Stimulated activated effector memory CD8-positive, alpha-beta T cell treated with anti-CD3 and anti-CD28 coated beads, Interleukin-12 subunit alpha, Interleukin-12 subunit beta, amount 100 ng/mL, for 72 hours (primary cell): ENCODE measurements around the gene CD300A.

Experiments used
- ATAC-seq: fragments of 150-1000 bp; cut with Tn5 transposase; 2 replicates; pipeline ENCODE4 v1.10.0; 2021
- DNase-seq, 2 donors: peaks; one replicate each; pipeline ENCODE4 v3.0.0; 2021 to 2022; ENCODE audit warnings: low spot score in 2 of 2
- H3K27ac Mint-ChIP-seq: one replicate; pipeline ENCODE4 v1.8.0; 2022; ENCODE audit warnings: mild to moderate bottlenecking, mixed read lengths
- H3K36me3 Mint-ChIP-seq: one replicate; pipeline ENCODE4 v1.8.0; 2022; ENCODE audit warnings: mild to moderate bottlenecking, mixed read lengths
- H3K4me1 Mint-ChIP-seq: one replicate; pipeline ENCODE4 v1.8.0; 2022; ENCODE audit warnings: mixed read lengths
- H3K4me3 Mint-ChIP-seq: one replicate; pipeline ENCODE4 v1.8.0; 2022; ENCODE audit warnings: mild to moderate bottlenecking, mixed read lengths
- H3K9me3 Mint-ChIP-seq: one replicate; pipeline ENCODE4 v1.8.0; 2022; ENCODE audit warnings: mixed read lengths

CD300A gene

DNA sequence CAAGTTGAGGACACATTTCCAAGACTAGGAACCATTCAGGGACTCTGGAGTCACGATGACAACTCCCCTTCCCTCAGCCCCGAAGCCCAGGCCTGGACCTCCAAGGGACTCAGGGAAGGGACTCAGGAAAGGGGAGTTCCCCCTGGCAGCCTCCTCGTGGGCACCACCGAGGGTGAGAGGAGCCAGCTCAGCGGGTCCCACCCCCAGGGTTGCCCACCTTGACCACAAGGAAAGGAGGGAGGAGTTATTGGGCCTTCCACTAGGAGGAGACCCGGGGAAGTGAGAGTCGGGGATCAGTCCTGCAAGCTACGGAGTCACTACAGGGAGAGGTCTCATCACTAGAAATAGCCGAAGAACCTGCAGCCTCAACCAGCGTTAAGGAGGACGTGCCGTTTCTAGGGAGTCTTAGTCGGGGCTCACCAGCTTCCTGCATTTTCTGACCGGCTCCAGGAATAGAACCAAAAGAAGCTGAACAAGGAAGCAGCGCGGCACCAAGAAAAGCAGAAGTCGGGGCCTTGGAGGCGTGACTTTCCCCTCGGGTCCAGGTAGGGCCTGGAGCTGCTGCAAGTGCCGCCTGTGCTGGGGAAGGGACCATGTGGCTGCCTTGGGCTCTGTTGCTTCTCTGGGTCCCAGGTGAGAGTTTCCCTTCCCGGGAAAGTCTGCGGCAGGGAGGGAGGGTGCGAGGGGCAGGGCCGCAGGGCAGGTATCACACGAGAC is at the start of gene CD300A:
TSS of gene CD300A (plus strand) at position 524 of the 717 bp plus-strand sequence. CDS start at position 594, 70 bp downstream.
- peak; percentile 14 for ATAC-seq
- Mint-ChIP-seq H3K36me3 (peaks cover 17% of the 10 kb centered on the region), H3K4me3 (no peak within 1 kb of the TSS), H3K27ac (no peak within 1 kb of the TSS), H3K9me3 (no peaks in the 10 kb centered on the region), H3K4me1 (peaks cover 51% of the 10 kb centered on the region)
- DNase-seq, result no peak

DNA sequence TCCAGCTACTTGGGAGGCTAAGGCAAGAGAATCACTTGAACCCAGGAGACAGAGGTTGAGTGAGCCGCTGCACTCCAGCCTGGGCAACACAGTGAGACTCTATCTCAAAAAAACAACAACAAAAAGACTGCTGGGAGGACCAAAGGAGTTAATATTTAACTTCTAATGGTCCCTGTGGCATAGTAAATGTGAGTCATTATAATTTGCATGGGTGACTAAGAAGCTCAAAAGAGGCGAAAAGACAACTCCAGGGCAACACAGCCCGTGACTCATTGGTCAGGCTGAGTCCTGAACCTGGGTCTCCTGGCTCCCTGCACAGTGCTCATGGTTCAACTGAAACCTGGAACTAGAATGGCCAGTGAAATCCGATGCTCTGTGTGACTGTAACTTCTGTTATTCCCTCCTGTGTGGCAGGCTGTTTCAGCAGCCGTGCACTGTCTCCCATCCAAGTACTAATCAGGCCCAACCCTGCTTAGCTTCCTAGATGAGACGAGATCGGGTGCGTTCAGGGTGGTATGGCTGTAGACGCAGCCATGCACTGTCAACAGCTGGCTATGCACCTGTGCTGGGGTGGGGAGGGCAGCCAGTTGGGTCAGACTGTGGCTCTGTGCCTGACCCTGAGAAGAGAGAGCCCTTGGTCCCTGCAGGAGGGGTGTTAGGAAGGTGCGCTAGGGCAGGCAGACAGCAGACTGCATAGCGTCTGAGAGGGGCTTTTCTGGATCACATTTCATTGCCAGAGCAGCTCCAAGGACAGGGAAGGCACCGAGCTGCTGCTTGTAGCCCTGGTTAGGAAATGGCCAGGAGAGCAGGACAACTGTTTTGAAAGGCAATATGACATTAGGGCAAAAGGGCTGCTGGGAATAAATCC is 49.0 kb upstream of the CD300A start:
- H3K36me3 Mint-ChIP-seq, result no peaks in the 10 kb centered on the region
- no peak overlapping the region for H3K27ac Mint-ChIP-seq
- peaks cover 4% of the 10 kb centered on the region for H3K4me1 Mint-ChIP-seq
- peak; percentile 92 for ATAC-seq
- H3K9me3 Mint-ChIP-seq, result no peaks in the 10 kb centered on the region
- no peak overlapping the region for H3K4me3 Mint-ChIP-seq
- no peak for DNase-seq

- DNase-seq, result no peak
- no peaks in the 10 kb centered on the region for H3K36me3 Mint-ChIP-seq
- no peak for ATAC-seq
- H3K4me1 Mint-ChIP-seq, result peaks cover 4% of the 10 kb centered on the region
- no peak overlapping the region for H3K4me3 Mint-ChIP-seq
- no peak overlapping the region for H3K27ac Mint-ChIP-seq
- H3K9me3 Mint-ChIP-seq, result no peaks in the 10 kb centered on the region
Observed at GRCh38 chr17:74419928-74420411, 46.5 kb upstream of the CD300A start.

GRCh38 chr17:74424117-74424516 is 42.3 kb upstream of the CD300A start:
- Mint-ChIP-seq H3K36me3 (no peaks in the 10 kb centered on the region), H3K4me1 (peaks cover 8% of the 10 kb centered on the region), H3K27ac (no peak overlapping the region), H3K4me3 (no peak overlapping the region), H3K9me3 (no peaks in the 10 kb centered on the region)
- ATAC-seq (no peak), DNase-seq (no peak)

DNA sequence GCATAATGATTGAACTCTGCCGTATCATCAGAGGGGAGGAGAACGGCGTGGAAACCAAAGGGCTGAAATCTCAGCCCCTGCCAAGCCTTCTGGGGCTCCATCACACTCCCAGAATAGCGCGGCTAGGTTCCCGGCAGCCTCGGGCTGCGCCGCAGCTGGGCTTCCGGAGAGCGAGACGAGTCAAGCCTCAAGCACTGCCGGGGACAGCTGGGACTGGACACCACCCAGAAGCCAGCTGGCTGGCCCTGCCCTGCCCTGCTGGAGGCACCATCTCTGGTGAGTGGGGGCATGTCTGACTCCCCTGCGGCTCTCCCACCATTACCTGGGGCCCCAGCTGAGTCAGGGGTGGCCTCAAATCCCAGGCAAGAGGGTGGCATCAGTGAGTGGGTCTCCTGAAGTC is 41.8 kb upstream of the CD300A start:
- Mint-ChIP-seq H3K9me3 (no peaks in the 10 kb centered on the region), H3K4me1 (peaks cover 8% of the 10 kb centered on the region), H3K4me3 (no peak overlapping the region), H3K36me3 (no peaks in the 10 kb centered on the region), H3K27ac (no peak overlapping the region)
- ATAC-seq (no peak), DNase-seq (no peak)

DNA sequence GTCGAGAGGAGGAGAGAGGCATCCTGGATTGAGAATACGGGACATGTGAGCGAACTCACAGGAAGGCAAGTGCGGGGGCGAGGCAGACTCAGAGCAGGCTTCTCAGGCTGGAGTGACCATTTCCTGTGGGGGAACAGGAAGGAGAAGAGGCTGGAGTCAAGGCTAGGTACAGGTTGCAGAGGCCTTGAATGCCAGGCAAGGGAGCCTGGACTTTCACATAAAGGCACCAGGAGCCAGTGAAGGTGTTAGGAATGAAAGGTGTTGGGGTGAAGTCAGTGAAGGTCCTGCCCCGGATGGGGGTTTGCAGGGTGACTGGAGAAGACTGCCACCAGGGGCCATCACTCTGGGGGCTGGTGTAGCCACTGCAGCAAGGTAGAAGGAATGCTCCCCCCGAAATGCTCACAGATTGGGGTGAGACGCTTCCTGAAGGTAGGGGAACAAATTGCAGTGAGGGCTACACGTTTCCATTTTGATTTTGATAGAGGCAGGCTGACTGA is 39.8 kb upstream of the CD300A start:
- H3K27ac Mint-ChIP-seq, result no peak overlapping the region
- DNase-seq, result no peak
- H3K9me3 Mint-ChIP-seq, result no peaks in the 10 kb centered on the region
- peaks cover 14% of the 10 kb centered on the region for H3K4me1 Mint-ChIP-seq
- ATAC-seq, result no peak
- H3K36me3 Mint-ChIP-seq, result no peaks in the 10 kb centered on the region
- H3K4me3 Mint-ChIP-seq, result no peak overlapping the region

GRCh38 chr17:74427048-74427762 is 39.2 kb upstream of the CD300A start:
- Mint-ChIP-seq H3K4me1 (peaks cover 16% of the 10 kb centered on the region), H3K9me3 (no peaks in the 10 kb centered on the region), H3K27ac (no peak overlapping the region), H3K36me3 (no peaks in the 10 kb centered on the region), H3K4me3 (no peak overlapping the region)
- DNase-seq (no peak), ATAC-seq (no peak)

- Mint-ChIP-seq H3K4me1 (peaks cover 16% of the 10 kb centered on the region), H3K36me3 (no peaks in the 10 kb centered on the region), H3K27ac (no peak overlapping the region), H3K9me3 (no peaks in the 10 kb centered on the region), H3K4me3 (no peak overlapping the region)
- ATAC-seq (no peak), DNase-seq (no peak)
Observed at GRCh38 chr17:74427763-74428153, 38.7 kb upstream of the CD300A start.

DNA sequence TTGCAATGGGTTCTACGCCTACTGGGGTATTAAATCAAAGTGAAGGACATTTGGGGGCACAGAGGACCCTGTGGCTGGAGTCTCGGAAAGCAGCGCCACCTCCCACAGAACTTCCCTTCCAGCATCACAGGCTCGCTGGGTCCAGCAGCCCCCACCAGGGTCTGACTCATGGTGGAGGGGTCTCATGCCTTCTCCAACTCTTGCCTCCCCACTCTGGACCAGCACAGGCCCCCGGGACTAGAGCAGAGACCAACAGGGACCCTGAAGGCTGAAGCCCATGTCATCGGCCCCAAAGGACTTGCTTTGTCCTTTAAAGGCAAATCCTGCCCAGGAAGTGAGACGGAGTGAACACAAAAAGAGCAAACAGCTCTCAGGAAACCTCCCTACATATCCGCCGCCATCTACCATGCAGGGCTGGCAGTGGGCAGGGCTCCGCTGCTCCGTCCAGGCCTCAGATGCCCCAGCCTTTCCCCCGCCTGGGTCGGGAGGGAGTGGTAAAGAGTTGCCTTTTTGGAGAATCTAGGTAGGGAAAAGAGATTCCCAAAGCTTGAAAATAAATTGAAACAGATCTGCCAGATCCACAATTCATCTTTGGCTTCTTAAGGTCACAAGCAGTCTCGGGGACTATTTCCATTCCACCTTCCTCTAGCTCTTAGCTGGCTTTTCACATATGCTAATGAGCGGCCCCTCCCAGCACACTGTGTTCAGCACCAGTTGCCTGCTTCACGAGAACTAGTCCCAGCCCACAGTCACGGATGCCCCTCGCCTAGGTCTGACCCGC is 36.6 kb upstream of the CD300A start:
- Mint-ChIP-seq H3K36me3 (no peaks in the 10 kb centered on the region), H3K4me1 (peaks cover 16% of the 10 kb centered on the region), H3K9me3 (no peaks in the 10 kb centered on the region), H3K4me3 (peak overlapping the region; percentile 64), H3K27ac (no peak overlapping the region)
- no peak for DNase-seq
- no peak for ATAC-seq

DNA sequence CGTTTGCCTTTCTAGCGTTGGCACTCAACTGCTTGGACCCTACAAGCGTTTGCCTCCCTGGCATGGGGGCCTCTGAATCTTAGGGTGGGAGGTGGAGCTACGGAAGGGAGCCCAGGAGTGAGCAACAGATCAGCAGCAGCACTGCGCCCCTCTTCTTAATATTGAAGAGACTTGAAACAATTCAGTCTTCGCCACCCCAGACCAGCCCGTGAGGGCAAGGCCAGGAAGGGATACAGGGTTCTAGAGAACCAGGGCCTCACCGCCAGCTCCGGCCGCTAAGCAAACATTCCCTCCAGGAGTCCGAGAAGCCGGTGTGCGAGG is 36.1 kb upstream of the CD300A start:
- no peak for DNase-seq
- peaks cover 16% of the 10 kb centered on the region for H3K4me1 Mint-ChIP-seq

GRCh38 chr17:74430706-74431567 is 35.5 kb upstream of the CD300A start:
- H3K4me3 Mint-ChIP-seq, result peak overlapping the region; percentile 64
- DNase-seq, result no peak
- peaks cover 16% of the 10 kb centered on the region for H3K4me1 Mint-ChIP-seq

More for the DNA sequence above, 36.1 kb upstream of the CD300A start:
- Mint-ChIP-seq H3K36me3 (no peaks in the 10 kb centered on the region), H3K4me3 (peak overlapping the region; percentile 64), H3K9me3 (no peaks in the 10 kb centered on the region), H3K27ac (no peak overlapping the region)
- no peak for ATAC-seq

DNA sequence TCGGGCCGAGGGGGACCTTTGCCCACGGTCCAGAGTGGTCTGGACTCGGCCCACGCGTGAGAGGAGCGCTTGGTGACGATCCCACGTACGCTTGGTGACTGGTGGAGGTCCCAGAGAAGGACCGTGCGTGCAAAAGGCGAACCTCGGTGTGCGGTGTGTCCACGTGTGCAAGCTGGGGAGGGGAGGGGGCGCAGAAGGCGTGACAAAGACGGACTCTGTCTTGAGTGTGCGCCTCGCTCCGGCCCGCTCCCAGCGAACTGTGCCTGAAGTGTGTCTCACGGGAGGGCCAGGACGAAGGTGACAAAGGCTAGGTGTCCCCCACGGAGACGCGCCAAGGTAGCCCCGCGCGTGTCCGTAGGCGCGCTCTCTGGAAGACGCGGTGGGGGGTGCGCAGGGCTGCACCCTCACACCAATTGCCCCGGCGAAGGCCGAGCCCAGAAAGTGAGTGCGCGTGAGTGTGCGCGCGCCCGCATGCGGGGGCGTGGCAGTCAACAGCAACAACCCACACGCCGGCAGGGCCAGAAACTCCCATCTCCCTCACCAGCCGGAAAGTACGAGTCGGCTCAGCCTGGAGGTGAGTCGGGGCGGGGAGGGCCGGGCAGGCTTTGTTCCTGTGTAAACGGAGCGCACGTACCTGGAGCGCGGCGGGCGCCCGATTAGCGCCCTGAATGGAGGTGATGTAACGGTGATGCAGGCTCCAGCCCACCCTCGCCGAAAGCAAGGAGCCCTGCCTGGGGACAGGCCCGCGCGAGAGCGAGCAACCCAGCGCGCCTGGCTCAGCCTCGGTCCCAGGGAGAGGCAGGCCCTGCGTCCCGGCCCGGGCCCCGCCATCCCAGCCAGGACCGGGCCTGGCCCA is 34.6 kb upstream of the CD300A start, which contains the start of gene GPRC5C:
TSS of gene GPRC5C (plus strand) at position 521 of the 856 bp plus-strand sequence. CDS start 7,689 bp downstream, outside the sequence.
- peak within 1 kb of the TSS; percentile 80 for H3K27ac Mint-ChIP-seq
- DNase-seq, result no peak
- ATAC-seq, result peak; percentile 71

More at GRCh38 chr17:74430706-74431567, 35.5 kb upstream of the CD300A start:
- Mint-ChIP-seq H3K36me3 (no peaks in the 10 kb centered on the region), H3K9me3 (no peaks in the 10 kb centered on the region), H3K27ac (peak overlapping the region; percentile 80)
- ATAC-seq, result peak; percentile 47

GRCh38 chr17:74432424-74432690 is 34.1 kb upstream of the CD300A start:
- Mint-ChIP-seq H3K4me1 (peaks cover 9% of the 10 kb centered on the region), H3K36me3 (no peaks in the 10 kb centered on the region), H3K4me3 (peak overlapping the region; percentile 64), H3K9me3 (no peaks in the 10 kb centered on the region), H3K27ac (no peak overlapping the region)
- no peak for DNase-seq
- ATAC-seq, result no peak

More for the DNA sequence above, 34.6 kb upstream of the CD300A start, which contains the start of gene GPRC5C:
- Mint-ChIP-seq H3K4me3 (peak within 1 kb of the TSS; percentile 64), H3K4me1 (peaks cover 9% of the 10 kb centered on the region), H3K9me3 (no peaks in the 10 kb centered on the region), H3K36me3 (no peaks in the 10 kb centered on the region)
